Aorta (tissue), 5 donors: ENCODE measurements around the gene SLC36A3. TPM values are rescaled to one million over a fixed set of nuclear protein-coding genes. Genes with fewer than 3 reads are reported as not detected.
"Not testable (repeated sequence)": the region's sequence is repeated elsewhere in the genome, so short reads cannot be mapped to it uniquely, and the experiment has no call there.

Source experiments
- ATAC-seq: fragments of 200-7000 bp; cut with Tn5 transposase; one replicate; pipeline ENCODE4 v1.9.1; 2022; ENCODE audit warnings: moderate library complexity; ENCODE audit not compliant: low FRiP score
- DNase-seq, 2 donors: peaks; one replicate each; pipeline ENCODE4 v3.0.0-alpha.2; 2020
- H3K27ac ChIP-seq, 2 donors: one replicate each; pipeline ENCODE4 v1.5.1; 2013; ENCODE audit warnings: low read length in 2 of 2, mild to moderate bottlenecking in 2 of 2, moderate library complexity in 2 of 2, control low read depth in 1 of 2, inconsistent platforms in 1 of 2, low read depth in 1 of 2
- H3K27me3 ChIP-seq, 2 donors: one replicate each; pipeline ENCODE4 v1.6.1; 2013; ENCODE audit warnings: control low read depth in 1 of 2, low read length in 1 of 2, mild to moderate bottlenecking in 1 of 2, moderate library complexity in 1 of 2; ENCODE audit not compliant: insufficient read depth in 2 of 2, control insufficient read depth in 1 of 2
- H3K36me3 ChIP-seq, 2 donors: one replicate each; pipeline ENCODE4 v1.6.1; 2013; ENCODE audit warnings: control low read depth in 1 of 2, low read length in 1 of 2, mild to moderate bottlenecking in 1 of 2; ENCODE audit not compliant: insufficient read depth in 2 of 2, control insufficient read depth in 1 of 2
- H3K4me1 ChIP-seq, 2 donors: one replicate each; pipeline ENCODE4 v1.6.1; 2013; ENCODE audit warnings: low read length in 2 of 2, control low read depth in 1 of 2, mild to moderate bottlenecking in 1 of 2, moderate library complexity in 1 of 2; ENCODE audit not compliant: insufficient read depth in 2 of 2, control insufficient read depth in 1 of 2
- H3K4me3 ChIP-seq, 2 donors: one replicate each; pipeline ENCODE4 v1.5.1; 2013; ENCODE audit warnings: low read length in 2 of 2, control low read depth in 1 of 2, mild to moderate bottlenecking in 1 of 2
- H3K9me3 ChIP-seq: one replicate; pipeline ENCODE4 v1.6.1; 2013; ENCODE audit warnings: mild to moderate bottlenecking, low read length; ENCODE audit not compliant: control insufficient read depth
- WGBS, 2 donors: extraction: QIAGEN DNeasy Blood & Tissue Kit; methylation state at CpG; one replicate each; pipeline ENCODE4 v1.1.7; 2013; 5-methylcytosine and 5-hydroxymethylcytosine counted together
- intact Hi-C, 2 donors: fragments of 100-400 bp; cut with DNase I; formaldehyde crosslinking; loops; one replicate each; pipeline versions ENCODE4 v1.14.2 to v1.15.0; 2022
- polyA plus RNA-seq, 2 donors: library from polyadenylated mRNA; stranded (reverse); fragments of 200-250 nt; gene quantifications; one replicate each; pipeline ENCODE4 v1.2.3, GENCODE V29; 2013
- total RNA-seq, 2 donors: library from RNA; stranded (reverse); fragmentation: NEBNext Ultra II Directional; extraction: Animal tissue kit (Norgen Biotek cat#: 25700); gene quantifications; one replicate each; pipeline ENCODE4 v1.2.1, GENCODE V29; 2021
- donor health status: healthy with polysubstance abuse.
- donor health status: Bipolar disorder and iron deficiency.
- donor health status: DM: no; HTN: no; CAD: no.
- donor health status: DM: no; HTN: no; CAD: no.
- donor health status: DM: yes; HTN: yes; CAD: no.

SLC36A3 gene
- total and polyA plus RNA-seq, 4 donors, result not detected

DNA sequence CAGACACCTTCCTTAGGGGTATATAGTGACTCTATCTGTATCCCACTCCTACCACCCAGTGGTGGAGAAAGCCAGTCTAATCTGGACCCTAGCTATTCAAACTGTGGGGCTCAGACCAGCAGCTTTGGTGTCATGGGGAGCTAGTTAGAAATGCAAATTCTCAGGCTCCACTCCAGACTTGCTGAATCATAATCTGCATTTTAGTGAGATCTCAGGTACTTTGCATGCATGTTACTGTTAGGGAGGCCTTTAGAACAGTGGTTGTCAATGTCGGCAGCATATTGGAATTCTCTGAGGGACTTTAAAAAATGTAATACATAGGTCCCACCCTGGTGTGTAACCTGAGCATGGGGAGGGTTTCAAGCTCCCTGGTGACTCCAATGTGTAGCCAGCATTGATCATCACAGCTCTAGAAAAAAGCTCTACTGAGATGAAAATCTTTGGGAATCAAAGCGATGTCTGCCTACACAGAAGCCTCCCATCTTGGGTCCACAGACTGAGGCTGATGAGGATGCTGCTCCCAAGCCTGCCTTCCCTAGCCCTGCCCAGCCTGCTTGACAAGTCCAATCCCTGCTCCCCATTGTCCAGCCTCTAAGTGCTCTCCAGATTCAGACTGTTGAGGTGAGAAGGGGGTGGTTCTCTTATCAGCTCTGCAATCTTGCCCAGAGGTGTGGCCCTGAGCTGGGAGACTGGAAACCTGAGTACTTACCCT lies 62.5 kb downstream of the SLC36A3 start:
- intact Hi-C loops, result loop anchor here in 1 of 2 donors (10.0 kb wide), 1 partner anchor 76 kb away; no protein-coding TSS in a partner anchor
- no peak overlapping the region for H3K27ac ChIP-seq
- H3K4me1 ChIP-seq, result no peaks in the 10 kb centered on the region
- DNase-seq (no peak), ATAC-seq (no peak)
- no peaks in the 10 kb centered on the region for H3K36me3 ChIP-seq
- H3K27me3 ChIP-seq, result no peaks in the 10 kb centered on the region
- WGBS, 2 donors, result 88 to 89% methylated on average over 2 of the region's 2 CpGs
- H3K4me3 ChIP-seq, result no peak overlapping the region
- H3K9me3 ChIP-seq, result no peaks in the 10 kb centered on the region

DNA sequence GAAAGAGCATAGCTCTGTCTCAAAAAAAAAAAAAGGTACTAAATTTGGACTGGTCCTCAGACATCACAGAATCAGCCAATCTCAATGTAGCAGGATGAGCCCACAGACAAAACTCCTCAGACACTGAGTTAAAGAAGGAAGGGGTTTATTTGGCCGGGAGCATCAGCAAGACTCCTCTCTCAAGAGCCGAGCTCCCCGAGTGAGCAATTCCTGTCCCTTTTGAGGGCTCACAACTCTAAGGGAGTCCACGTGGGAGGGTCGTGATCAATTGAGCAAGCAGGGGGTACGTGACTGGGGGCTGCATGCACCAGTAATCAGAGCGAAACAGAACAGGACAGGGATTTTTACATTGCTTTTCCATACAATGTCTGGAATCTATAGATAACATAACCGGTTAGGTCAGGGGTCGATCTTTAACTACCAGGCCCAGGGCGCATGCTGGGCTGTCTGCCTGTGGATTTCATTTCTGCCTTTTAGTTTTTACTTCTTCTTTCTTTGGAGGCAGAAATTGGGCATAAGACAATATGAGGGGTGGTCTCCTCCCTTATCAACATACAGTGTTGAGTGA lies 63.2 kb downstream of the SLC36A3 start:
- not testable (repeated sequence) for DNase-seq, ATAC-seq, H3K4me3 ChIP-seq, H3K27ac ChIP-seq, H3K36me3 ChIP-seq, H3K9me3 ChIP-seq, H3K27me3 ChIP-seq, H3K4me1 ChIP-seq
- intact Hi-C loops, result loop anchor here in 1 of 2 donors (10.0 kb wide), 1 partner anchor 76 kb away; no protein-coding TSS in a partner anchor
- 93 to 95% methylated on average over 10 of the region's 10 CpGs for WGBS, 2 donors

DNA sequence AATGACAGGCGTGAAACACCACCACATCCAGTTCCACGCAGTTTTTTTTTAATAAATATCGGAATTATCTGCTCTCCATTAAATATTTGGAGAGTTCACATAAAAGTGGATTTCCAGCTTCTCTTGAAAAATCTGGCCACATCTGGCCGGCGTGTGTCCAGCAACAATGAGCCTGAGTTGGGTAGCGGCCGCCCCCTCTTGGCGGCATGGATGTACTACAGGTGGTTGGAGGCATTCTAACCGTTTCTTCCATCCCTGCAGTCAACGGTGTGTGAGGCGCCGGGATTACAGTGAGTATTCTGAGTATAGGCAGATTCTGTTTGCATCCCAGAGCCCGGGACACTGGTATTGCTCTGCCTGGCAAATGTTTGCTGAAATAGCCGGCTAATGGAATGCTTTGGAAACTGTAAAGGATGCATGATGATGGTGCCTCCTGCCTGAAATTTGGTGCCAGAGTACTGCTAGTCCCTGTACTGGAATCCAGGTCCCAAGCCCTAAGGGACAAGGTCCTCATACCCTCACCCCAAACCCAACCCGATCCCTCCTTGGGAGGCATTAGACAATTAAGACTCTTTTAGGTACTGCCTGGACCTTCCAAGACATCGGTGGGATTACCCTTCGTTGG lies 64.2 kb downstream of the SLC36A3 start:
- intact Hi-C loops, result loop anchor here (5.0 kb wide), 1 partner anchor 112 kb away; no protein-coding TSS in a partner anchor
- Histone ChIP-seq H3K4me1 (no peaks in the 10 kb centered on the region), H3K27ac (no peak overlapping the region), H3K9me3 (no peaks in the 10 kb centered on the region), H3K36me3 (no peaks in the 10 kb centered on the region), H3K27me3 (no peaks in the 10 kb centered on the region), H3K4me3 (no peak overlapping the region)
- peak; percentile 83 for ATAC-seq
- peak; percentile 86 to 94 for DNase-seq
- WGBS, 2 donors, result 17 to 19% methylated on average over 17 of the region's 17 CpGs

DNA sequence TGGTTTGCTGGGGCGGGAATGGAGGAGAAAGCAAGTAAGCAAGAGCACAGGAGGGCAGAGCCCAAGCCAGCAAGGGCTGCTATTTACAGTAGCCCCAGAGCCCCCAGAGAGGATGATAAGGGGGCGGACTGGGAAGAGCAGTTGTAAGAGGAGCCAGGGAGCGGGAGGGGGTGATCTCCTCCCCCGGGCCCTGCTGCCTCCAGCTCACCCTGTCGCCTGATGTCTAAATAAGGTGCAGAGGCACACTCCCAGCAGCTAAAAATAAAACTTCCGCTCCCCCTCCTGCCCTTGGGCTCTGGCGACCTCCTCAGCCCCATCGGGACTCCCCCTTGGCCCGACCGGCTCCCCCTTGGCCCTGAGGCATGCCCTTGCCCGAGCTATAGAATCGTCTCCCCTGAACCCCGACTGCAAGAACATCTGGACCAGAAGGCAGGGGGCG lies 65.2 kb downstream of the SLC36A3 start:
- intact Hi-C loops, result loop anchor here (5.0 kb wide), 1 partner anchor 111 kb away; no protein-coding TSS in a partner anchor
- Histone ChIP-seq H3K27me3 (no peaks in the 10 kb centered on the region), H3K36me3 (no peaks in the 10 kb centered on the region), H3K4me3 (peak overlapping the region; percentile 22 to 43), H3K9me3 (no peaks in the 10 kb centered on the region), H3K27ac (peak overlapping the region; percentile 18 to 22), H3K4me1 (no peaks in the 10 kb centered on the region)
- DNase-seq, result peak; percentile 58 to 78
- WGBS, 2 donors, result 4 to 9% methylated on average over 13 to 14 of the region's 14 CpGs
- ATAC-seq, result peak; percentile 74

DNA sequence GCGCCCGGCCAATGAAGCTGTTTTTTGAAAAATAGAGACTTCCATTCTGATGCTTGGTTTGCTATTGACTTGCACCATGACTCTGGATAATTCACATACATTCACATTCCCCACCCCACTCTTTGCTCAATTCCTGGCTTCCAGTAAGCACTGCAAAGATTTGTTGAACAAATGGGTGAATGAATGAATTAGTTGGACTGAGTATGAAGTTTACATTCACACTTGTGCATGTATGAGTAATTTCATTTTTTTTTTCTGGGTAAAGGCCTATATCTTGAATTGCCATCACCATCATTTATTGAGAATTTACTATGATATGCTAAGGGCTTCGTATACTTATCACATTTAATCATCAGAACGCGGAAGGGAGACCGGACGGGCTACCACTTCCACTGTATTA lies 65.9 kb downstream of the SLC36A3 start:
- H3K36me3 ChIP-seq, result no peaks in the 10 kb centered on the region
- 85 to 89% methylated on average over 7 of the region's 7 CpGs for WGBS, 2 donors
- H3K9me3 ChIP-seq, result no peaks in the 10 kb centered on the region
- ATAC-seq (no peak), DNase-seq (no peak)
- peak overlapping the region in 1 of 2 donors; percentile 18 for H3K27ac ChIP-seq
- intact Hi-C loops, result loop anchor here (5.0 kb wide), 1 partner anchor 110 kb away; no protein-coding TSS in a partner anchor
- no peaks in the 10 kb centered on the region for H3K27me3 ChIP-seq
- no peaks in the 10 kb centered on the region for H3K4me1 ChIP-seq
- H3K4me3 ChIP-seq, result no peak overlapping the region

DNA sequence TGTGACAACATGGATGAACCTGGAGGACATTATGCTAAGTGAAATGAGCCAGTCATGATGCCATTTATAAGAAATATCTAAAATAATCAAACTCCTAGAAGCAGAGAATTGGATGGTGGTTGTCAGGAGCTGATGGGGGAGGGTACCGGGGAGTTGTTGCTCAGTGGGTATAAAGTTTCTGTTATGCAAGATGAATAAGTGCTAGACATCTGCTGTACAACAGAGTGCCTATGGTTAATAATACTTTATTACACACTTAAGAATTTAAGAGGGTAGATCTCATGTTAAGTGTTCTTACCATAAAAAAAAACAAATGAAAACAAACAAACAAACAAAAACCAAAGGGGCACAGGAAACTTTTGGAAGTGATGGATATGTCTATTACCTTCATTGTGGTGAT lies 66.7 kb downstream of the SLC36A3 start:
- no peak overlapping the region for H3K4me3 ChIP-seq
- H3K27ac ChIP-seq, result no peak overlapping the region
- H3K27me3 ChIP-seq, result no peaks in the 10 kb centered on the region
- DNase-seq (no peak), ATAC-seq (no peak)
- intact Hi-C loops, result loop anchor here (5.0 kb wide), 1 partner anchor 110 kb away; no protein-coding TSS in a partner anchor
- WGBS, 2 donors, result 96 to 97% methylated on average over 1 of the region's 1 CpG
- no peaks in the 10 kb centered on the region for H3K4me1 ChIP-seq
- no peaks in the 10 kb centered on the region for H3K9me3 ChIP-seq
- H3K36me3 ChIP-seq, result no peaks in the 10 kb centered on the region

DNA sequence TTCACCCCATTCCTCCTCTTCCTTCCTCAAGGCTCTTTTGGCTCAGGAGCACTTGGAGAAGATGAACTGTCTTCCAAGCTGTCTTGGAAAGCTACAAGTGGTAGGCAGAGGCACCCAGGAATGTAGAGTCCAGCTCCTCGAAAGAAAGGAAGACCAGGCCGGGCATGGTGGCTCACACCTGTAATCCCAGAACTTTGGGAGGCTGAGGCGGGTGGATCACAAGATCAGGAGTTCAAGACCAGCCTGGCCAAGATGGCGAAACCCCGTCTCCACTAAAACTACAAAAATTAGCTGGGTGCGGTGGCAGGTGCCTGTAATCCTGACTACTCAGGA lies 68.4 kb downstream of the SLC36A3 start:
- not testable (repeated sequence) for H3K36me3 ChIP-seq, DNase-seq, H3K27ac ChIP-seq, H3K9me3 ChIP-seq, ATAC-seq, H3K4me3 ChIP-seq, H3K4me1 ChIP-seq, H3K27me3 ChIP-seq
- intact Hi-C loops, result loop anchor here (5.0 kb wide), 1 partner anchor 108 kb away; no protein-coding TSS in a partner anchor
- WGBS, 2 donors, result 95 to 97% methylated on average over 6 of the region's 6 CpGs

DNA sequence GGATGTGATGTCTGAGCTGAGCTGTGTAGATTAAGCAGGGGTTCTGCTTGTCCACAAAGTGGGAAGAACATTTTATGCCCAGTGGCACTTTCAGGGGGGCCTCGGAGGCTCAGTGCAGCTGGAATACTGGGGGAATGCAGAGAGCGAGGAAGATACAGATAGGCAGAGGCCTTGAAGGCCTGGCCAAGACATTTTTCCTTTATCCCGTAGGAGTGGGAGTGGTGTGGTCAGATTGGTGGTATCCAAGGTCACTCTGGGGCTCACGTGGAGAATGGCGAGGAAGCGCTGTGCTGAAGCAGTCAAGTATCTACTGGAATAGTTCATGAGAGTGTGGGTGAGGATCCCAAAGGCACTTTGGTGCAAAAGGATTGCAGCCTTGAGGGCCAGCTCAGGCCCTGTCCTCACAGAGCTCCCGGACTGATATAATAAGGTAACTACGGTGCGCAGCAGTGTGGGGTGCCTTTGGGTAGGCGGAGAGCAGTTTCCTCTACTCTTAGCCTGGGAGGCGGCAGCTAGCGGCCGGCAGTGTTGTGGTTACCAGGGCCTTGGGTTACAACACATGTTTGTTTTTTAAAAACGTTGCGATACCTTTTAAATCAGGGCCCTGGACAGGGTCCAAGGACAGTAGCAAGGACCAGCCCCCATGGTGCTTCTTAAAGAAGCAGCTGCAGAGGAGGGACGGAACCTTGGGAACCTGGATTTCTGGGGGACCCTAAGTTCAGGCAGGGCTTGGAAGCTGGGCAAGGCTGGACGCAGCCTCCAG lies 68.9 kb downstream of the SLC36A3 start:
- no peaks in the 10 kb centered on the region for H3K36me3 ChIP-seq
- ATAC-seq (peak; percentile 72), DNase-seq (peak in 1 of 2 donors; percentile 67)
- H3K4me3 ChIP-seq, result no peak overlapping the region
- no peak overlapping the region for H3K27ac ChIP-seq
- H3K4me1 ChIP-seq, result no peaks in the 10 kb centered on the region
- intact Hi-C loops, result loop anchor here (5.0 kb wide), 1 partner anchor 107 kb away; no protein-coding TSS in a partner anchor
- H3K27me3 ChIP-seq, result no peaks in the 10 kb centered on the region
- no peaks in the 10 kb centered on the region for H3K9me3 ChIP-seq
- WGBS, 2 donors, result 64 to 71% methylated on average over 17 of the region's 17 CpGs
